Bronchial epithelial cell (primary cell): Measurements from ENCODE around the gene CLSTN1. TPM values are rescaled to one million over a fixed set of nuclear protein-coding genes. Genes with fewer than 3 reads are reported as not detected.

ENCODE experiments used
- DNase-seq: peaks from one replicate; pipeline ENCODE4 v3.0.0-alpha.2; 2010; ENCODE audit warnings: low read depth
- FAIRE-seq: peaks from 2 replicates; lab custom pipeline; 2011; peaks lifted over from hg19 to GRCh38; lab: Jason Lieb, UNC
- H3K27me3 ChIP-seq: 2 replicates; pipeline ENCODE4 v1.5.1; 2011; ENCODE audit warnings: low read length; ENCODE audit not compliant: control insufficient read depth, insufficient read depth
- H3K36me3 ChIP-seq: 2 replicates; pipeline ENCODE4 v1.5.1; 2011; ENCODE audit warnings: low read length; ENCODE audit not compliant: control insufficient read depth, insufficient read depth
- H3K4me3 ChIP-seq: 2 replicates; pipeline ENCODE4 v1.5.1; 2011; ENCODE audit warnings: mild to moderate bottlenecking, low read depth, low read length, control low read depth
- CTCF ChIP-seq: IDR thresholded peaks from 2 replicates; pipeline ENCODE4 v1.5.1; 2011; ENCODE audit warnings: mild to moderate bottlenecking, moderate library complexity, low read length, control low read depth, inconsistent platforms; ENCODE audit not compliant: insufficient read depth, severe bottlenecking
- total RNA-seq: library from RNA; depleted of rRNA; stranded (reverse); fragments of >200 nt; gene quantifications from 2 replicates; pipeline ENCODE4 v1.2.1, GENCODE V29; 2014

Gene CLSTN1
- total RNA-seq, 1 donor from 2014 or later = 142 TPM

DNA sequence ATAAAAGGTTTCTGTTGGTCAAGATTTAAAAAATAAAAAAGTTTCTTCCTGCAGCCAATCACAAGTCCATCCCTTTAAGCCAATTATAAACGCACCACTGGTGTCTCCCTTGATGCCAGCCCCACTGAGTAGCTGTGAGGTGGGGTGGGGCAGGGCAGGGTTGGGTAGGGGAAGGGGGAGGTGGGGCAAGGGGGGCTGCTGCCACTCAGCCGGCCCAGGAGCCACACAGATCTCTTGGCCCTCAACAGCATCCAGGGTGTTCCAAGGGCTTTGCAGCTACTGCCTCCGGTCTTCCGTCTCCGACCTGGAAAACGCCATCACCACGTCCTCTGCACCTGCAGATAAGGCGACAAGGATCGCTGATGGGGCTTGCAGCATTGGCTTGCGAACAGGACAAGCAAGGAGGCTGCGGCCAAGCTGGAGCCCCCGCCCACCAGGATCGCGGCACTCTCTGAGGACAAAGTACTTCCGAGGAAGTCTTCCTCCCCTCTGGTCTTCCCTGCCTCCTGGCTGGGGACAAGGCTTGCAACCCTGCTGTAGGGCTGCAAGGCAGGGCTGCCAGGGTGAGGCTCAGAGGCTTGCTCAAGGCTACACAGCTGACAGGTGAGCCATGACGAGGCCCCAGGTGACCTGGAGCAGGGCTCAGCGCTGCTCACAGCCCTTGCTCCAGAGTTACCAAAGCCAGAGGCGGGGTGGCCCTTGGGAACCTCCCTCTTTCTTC, 26.8 kb upstream of the CLSTN1 start:
- DNase-seq (no peak), FAIRE-seq (no peak)
- peaks cover 12% of the 10 kb centered on the region for H3K36me3 ChIP-seq
- no peak for TF ChIP-seq CTCF
- no peaks in the 10 kb centered on the region for H3K27me3 ChIP-seq
- H3K4me3 ChIP-seq = no peak overlapping the region

DNA sequence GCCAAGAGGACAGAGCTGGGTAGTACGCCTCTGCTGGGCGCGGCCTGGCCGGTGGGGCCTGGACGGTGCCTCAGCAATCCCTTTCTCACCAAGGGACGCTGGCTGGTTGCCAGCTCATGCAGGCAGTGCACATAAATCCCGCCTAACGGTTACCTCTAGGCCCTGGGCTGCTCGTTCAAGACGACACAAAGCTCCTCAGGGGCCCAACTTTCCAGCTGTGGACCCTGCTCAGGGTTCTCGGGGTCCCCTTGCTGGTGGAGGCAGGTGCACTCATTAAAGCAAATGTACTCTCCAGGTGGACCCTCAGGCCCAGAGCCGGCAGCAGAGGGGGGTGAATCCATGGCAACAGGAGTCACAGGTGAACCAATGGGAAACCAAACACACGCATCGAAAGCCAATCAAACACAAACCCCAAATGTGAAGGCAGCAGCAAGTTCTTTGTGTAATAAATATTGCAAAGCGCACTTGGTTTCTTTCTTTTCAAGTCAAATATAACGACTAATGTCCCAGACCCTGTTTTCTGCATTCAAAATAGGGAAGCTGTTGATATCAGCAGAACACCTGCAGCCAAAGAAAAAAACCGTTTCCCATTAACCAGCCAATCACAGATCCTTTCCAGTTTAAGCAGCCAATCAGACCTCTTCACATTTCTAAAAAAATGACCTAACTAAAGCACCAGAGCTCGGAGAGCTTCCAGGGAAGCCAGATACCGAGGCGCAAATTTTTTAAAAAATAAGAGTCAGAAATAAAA, 26.1 kb upstream of the CLSTN1 start:
- no peak for TF ChIP-seq CTCF
- Histone ChIP-seq H3K36me3 (peaks cover 12% of the 10 kb centered on the region), H3K27me3 (no peaks in the 10 kb centered on the region), H3K4me3 (no peak overlapping the region)
- DNase-seq (no peak), FAIRE-seq (no peak)

- Histone ChIP-seq H3K4me3 (no peak overlapping the region), H3K36me3 (peaks cover 9% of the 10 kb centered on the region), H3K27me3 (no peaks in the 10 kb centered on the region)
- FAIRE-seq (no peak), DNase-seq (no peak)
- no peak for TF ChIP-seq CTCF
Observed at GRCh38 chr1:9848022-9848421, 24.3 kb upstream of the CLSTN1 start.

DNA sequence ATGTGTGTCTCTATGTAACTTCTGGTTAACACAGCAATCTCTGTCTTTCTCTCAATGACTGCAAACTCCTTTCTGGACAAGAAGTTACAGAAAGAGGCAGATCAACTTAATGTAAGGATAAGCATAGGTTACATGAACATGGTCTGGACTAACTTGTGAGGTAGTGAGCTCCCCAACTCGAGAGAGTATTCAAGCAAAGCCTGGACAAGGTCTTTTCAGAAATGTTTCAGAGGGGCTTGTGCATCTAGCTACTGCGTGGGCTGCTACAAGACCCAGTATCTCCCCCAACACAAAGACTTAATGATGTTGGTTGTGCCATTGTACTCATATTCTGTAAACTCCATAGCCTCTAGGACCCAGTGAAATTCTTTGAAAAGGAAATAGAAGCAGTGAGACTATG, 23.5 kb upstream of the CLSTN1 start:
- no peak overlapping the region for H3K4me3 ChIP-seq
- no peak for TF ChIP-seq CTCF
- H3K27me3 ChIP-seq = no peaks in the 10 kb centered on the region
- no peak for DNase-seq
- FAIRE-seq = no peak
- H3K36me3 ChIP-seq = peaks cover 9% of the 10 kb centered on the region

DNA sequence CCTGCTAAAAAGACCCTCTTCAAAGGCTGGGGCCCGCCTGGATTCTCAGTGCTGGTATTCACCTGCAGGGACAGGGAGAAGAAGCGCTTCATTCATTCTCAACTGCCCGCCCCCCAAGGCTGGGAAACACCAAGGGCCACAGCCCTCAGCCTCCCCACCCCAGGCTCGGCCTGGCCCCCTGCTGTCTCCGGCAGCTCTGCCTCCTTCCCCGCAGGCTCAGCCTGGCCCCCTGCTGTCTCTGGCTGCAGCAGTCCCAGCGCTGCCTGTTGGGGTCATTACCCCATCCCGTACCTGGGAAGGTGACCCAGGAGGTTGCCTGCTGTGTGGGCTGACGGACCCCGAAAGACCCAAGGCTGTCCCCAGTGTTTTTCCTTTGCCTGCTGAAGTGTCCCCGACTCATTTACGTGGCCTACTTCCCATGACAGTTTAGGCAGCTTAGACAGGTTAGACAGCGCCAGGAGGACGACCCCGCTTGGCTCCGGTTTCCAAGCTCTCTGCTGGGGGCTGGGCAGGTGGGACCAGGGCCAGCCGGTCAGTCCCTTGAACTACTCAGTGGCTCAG, 22.9 kb upstream of the CLSTN1 start:
- peaks cover 9% of the 10 kb centered on the region for H3K36me3 ChIP-seq
- H3K27me3 ChIP-seq = no peaks in the 10 kb centered on the region
- no peak for FAIRE-seq
- no peak for DNase-seq
- TF ChIP-seq CTCF = no peak
- no peak overlapping the region for H3K4me3 ChIP-seq
